CD4-positive, alpha-beta memory T cell (primary cell): Measurements from ENCODE around the gene CD163L1. TPM values are rescaled to one million over a fixed set of nuclear protein-coding genes. Genes with fewer than 3 reads are reported as not detected.

ENCODE experiments used
- CTCF ChIA-PET: fragments of 350-600 bp; sonication (Branson Sonifier 250); formaldehyde crosslinking; loops from one replicate; lab custom pipeline; 2021; ENCODE audit warnings: inconsistent platforms; ENCODE audit not compliant: partially characterized antibody; lab: Charles Lee
- POLR2A ChIA-PET: fragments of 350-600 bp; sonication (Branson Sonifier 250); formaldehyde crosslinking; loops from one replicate; lab custom pipeline; 2021; ENCODE audit not compliant: partially characterized antibody; lab: Charles Lee
- DNase-seq, 5 donors: peaks; one replicate each; pipeline versions ENCODE4 v3.0.0 to v3.0.0-alpha.2; 2020 to 2022; ENCODE audit warnings: mixed read lengths in 1 of 5
- H3K27ac ChIP-seq: one replicate; pipeline ENCODE4 v1.7.0; 2013; ENCODE audit warnings: low read depth, low read length
- H3K27me3 ChIP-seq: 2 replicates; pipeline ENCODE4 v1.7.0; 2013; ENCODE audit warnings: mild to moderate bottlenecking, low read length, moderate library complexity; ENCODE audit not compliant: insufficient read depth
- H3K36me3 ChIP-seq: 2 replicates; pipeline ENCODE4 v1.7.0; 2013; ENCODE audit warnings: mild to moderate bottlenecking, low read length, moderate library complexity; ENCODE audit not compliant: insufficient read depth
- H3K4me1 ChIP-seq: 2 replicates; pipeline ENCODE4 v1.7.0; 2013; ENCODE audit warnings: mild to moderate bottlenecking, low read length, moderate library complexity; ENCODE audit not compliant: insufficient read depth
- H3K4me3 ChIP-seq, 2 donors: one replicate each; pipeline ENCODE4 v1.7.0; 2013; ENCODE audit warnings: low read length in 2 of 2, mild to moderate bottlenecking in 1 of 2
- H3K9me3 ChIP-seq, 2 donors: one replicate each; pipeline ENCODE4 v1.7.0; 2013; ENCODE audit warnings: low read length in 2 of 2, control low read depth in 1 of 2; ENCODE audit not compliant: control insufficient read depth in 1 of 2
- H3K27ac Mint-ChIP-seq, 7 donors: one replicate each; pipeline ENCODE4 v1.8.0; 2020 to 2021; ENCODE audit warnings: mixed read lengths in 7 of 7, mild to moderate bottlenecking in 6 of 7, inconsistent platforms in 3 of 7, moderate library complexity in 3 of 7
- H3K27me3 Mint-ChIP-seq, 2 donors: one replicate each; pipeline ENCODE4 v1.8.0; 2020 to 2021; ENCODE audit warnings: mixed read lengths in 2 of 2
- H3K36me3 Mint-ChIP-seq, 2 donors: one replicate each; pipeline ENCODE4 v1.8.0; 2020 to 2021; ENCODE audit warnings: mixed read lengths in 2 of 2, inconsistent platforms in 1 of 2, mild to moderate bottlenecking in 1 of 2
- H3K4me1 Mint-ChIP-seq, 4 donors: one replicate each; pipeline ENCODE4 v1.8.0; 2020 to 2021; ENCODE audit warnings: mixed read lengths in 4 of 4, mild to moderate bottlenecking in 1 of 4
- H3K4me3 Mint-ChIP-seq, 8 donors: one replicate each; pipeline ENCODE4 v1.8.0; 2020 to 2021; ENCODE audit warnings: mixed read lengths in 8 of 8, mild to moderate bottlenecking in 7 of 8, moderate library complexity in 6 of 8, inconsistent platforms in 3 of 8
- H3K9me3 Mint-ChIP-seq, 8 donors: one replicate each; pipeline ENCODE4 v1.8.0; 2020 to 2021; ENCODE audit warnings: mixed read lengths in 8 of 8, mild to moderate bottlenecking in 5 of 8, inconsistent platforms in 3 of 8, moderate library complexity in 1 of 8
- intact Hi-C: fragments of 100-400 bp; cut with micrococcal nuclease; formaldehyde crosslinking; loops from one replicate; pipeline ENCODE4 v1.15.1; 2023
- polyA plus RNA-seq, 2 donors: library from polyadenylated mRNA; unstranded; fragments of 300-500 nt; fragmentation: Illumina TruSeq; gene quantifications; one replicate each; pipeline ENCODE4 v1.2.3, GENCODE V29; 2021
- total RNA-seq, 2 experiments: library from RNA; stranded (reverse); gene quantifications; one replicate each; pipeline ENCODE4 v1.2.3, GENCODE V29; 2021

CD163L1 gene
- total and polyA plus RNA-seq, 4 experiments from 2014 or later = 0.69 to 1.1 TPM; not detected in 2

- POLR2A ChIA-PET = no interaction called here
- intact Hi-C loops = no loop called here
- H3K36me3 ChIP-seq = no peaks in the 10 kb centered on the region
- no peak overlapping the region for H3K4me3 ChIP-seq
- no peak overlapping the region for H3K27ac ChIP-seq
- H3K9me3 Mint-ChIP-seq = peaks cover 0 to 3% (median 0%) of the 10 kb centered on the region in 8 donors
- H3K9me3 ChIP-seq = no peaks in the 10 kb centered on the region
- peaks cover 6 to 14% of the 10 kb centered on the region in 2 donors for H3K27me3 Mint-ChIP-seq
- no peak overlapping the region for H3K27ac Mint-ChIP-seq
- H3K4me1 Mint-ChIP-seq = peaks cover 0 to 2% (median 0%) of the 10 kb centered on the region in 4 donors
- CTCF ChIA-PET = no interaction called here
- H3K4me3 Mint-ChIP-seq = no peak overlapping the region
- no peaks in the 10 kb centered on the region for H3K36me3 Mint-ChIP-seq
- no peaks in the 10 kb centered on the region for H3K4me1 ChIP-seq
- no peaks in the 10 kb centered on the region for H3K27me3 ChIP-seq
- DNase-seq = no peak
Observed at GRCh38 chr12:7376196-7376595, 67.8 kb downstream of the CD163L1 start.

- Mint-ChIP-seq H3K4me1 (peaks cover 0 to 2% (median 0%) of the 10 kb centered on the region in 4 donors), H3K9me3 (peaks cover 0 to 4% (median 3%) of the 10 kb centered on the region in 8 donors), H3K27me3 (peaks cover 2 to 14% of the 10 kb centered on the region in 2 donors), H3K27ac (peak overlapping the region in 1 of 7 donors; percentile 38), H3K36me3 (no peaks in the 10 kb centered on the region), H3K4me3 (no peak overlapping the region)
- no peaks in the 10 kb centered on the region for H3K27me3 ChIP-seq
- no peak for DNase-seq
- no peaks in the 10 kb centered on the region for H3K36me3 ChIP-seq
- no peaks in the 10 kb centered on the region for H3K4me1 ChIP-seq
- H3K27ac ChIP-seq = no peak overlapping the region
- intact Hi-C loops = no loop called here
- H3K4me3 ChIP-seq = no peak overlapping the region
- ChIA-PET POLR2A (no interaction called here), CTCF (no interaction called here)
- H3K9me3 ChIP-seq = no peaks in the 10 kb centered on the region
Observed at GRCh38 chr12:7375145-7375543, 68.8 kb downstream of the CD163L1 start.

- no peaks in the 10 kb centered on the region for H3K4me1 ChIP-seq
- Mint-ChIP-seq H3K27ac (no peak overlapping the region), H3K4me1 (peaks cover 0 to 2% (median 0%) of the 10 kb centered on the region in 4 donors), H3K36me3 (no peaks in the 10 kb centered on the region), H3K9me3 (peaks cover 0 to 6% (median 2%) of the 10 kb centered on the region in 8 donors), H3K27me3 (peaks cover 0 to 12% of the 10 kb centered on the region in 2 donors), H3K4me3 (no peak overlapping the region)
- no peak for DNase-seq
- no peaks in the 10 kb centered on the region for H3K27me3 ChIP-seq
- no peaks in the 10 kb centered on the region for H3K9me3 ChIP-seq
- ChIA-PET CTCF (no interaction called here), POLR2A (no interaction called here)
- H3K36me3 ChIP-seq = no peaks in the 10 kb centered on the region
- no peak overlapping the region for H3K4me3 ChIP-seq
- intact Hi-C loops = no loop called here
- no peak overlapping the region for H3K27ac ChIP-seq
Observed at GRCh38 chr12:7374423-7375144, 69.4 kb downstream of the CD163L1 start.

- ChIA-PET CTCF (interaction anchor here (0.6 kb wide), 1 partner anchor 91 kb away, joined by 3 read pairs; no protein-coding TSS in a partner anchor), POLR2A (no interaction called here)
- Histone ChIP-seq H3K27ac (no peak overlapping the region), H3K4me3 (no peak overlapping the region), H3K9me3 (no peaks in the 10 kb centered on the region), H3K36me3 (no peaks in the 10 kb centered on the region), H3K27me3 (no peaks in the 10 kb centered on the region), H3K4me1 (no peaks in the 10 kb centered on the region)
- DNase-seq = no peak
- H3K9me3 Mint-ChIP-seq = peaks cover 0 to 6% (median 1%) of the 10 kb centered on the region in 8 donors
- no peak overlapping the region for H3K4me3 Mint-ChIP-seq
- H3K27me3 Mint-ChIP-seq = peaks cover 0 to 6% of the 10 kb centered on the region in 2 donors
- H3K36me3 Mint-ChIP-seq = no peaks in the 10 kb centered on the region
- peaks cover 0 to 2% (median 0%) of the 10 kb centered on the region in 4 donors for H3K4me1 Mint-ChIP-seq
- no peak overlapping the region for H3K27ac Mint-ChIP-seq
- intact Hi-C loops = no loop called here
Observed at GRCh38 chr12:7373226-7373625, 70.7 kb downstream of the CD163L1 start.

GRCh38 chr12:7369274-7369729 is 74.7 kb downstream of the CD163L1 start:
- intact Hi-C loops = no loop called here
- H3K36me3 ChIP-seq = no peaks in the 10 kb centered on the region
- H3K4me1 ChIP-seq = no peaks in the 10 kb centered on the region
- H3K27ac Mint-ChIP-seq = peak overlapping the region in 1 of 7 donors; percentile 14
- no peak for DNase-seq
- H3K4me3 Mint-ChIP-seq = no peak overlapping the region
- no peak overlapping the region for H3K4me3 ChIP-seq
- no peaks in the 10 kb centered on the region for H3K4me1 Mint-ChIP-seq
- ChIA-PET CTCF (no interaction called here), POLR2A (no interaction called here)
- H3K27ac ChIP-seq = no peak overlapping the region
- H3K36me3 Mint-ChIP-seq = no peaks in the 10 kb centered on the region
- no peaks in the 10 kb centered on the region for H3K27me3 ChIP-seq
- H3K27me3 Mint-ChIP-seq = peaks cover 0 to 2% of the 10 kb centered on the region in 2 donors
- H3K9me3 ChIP-seq = no peaks in the 10 kb centered on the region
- H3K9me3 Mint-ChIP-seq = peaks cover 0 to 6% (median 1%) of the 10 kb centered on the region in 8 donors

- intact Hi-C loops = no loop called here
- H3K4me1 ChIP-seq = no peaks in the 10 kb centered on the region
- no peak for DNase-seq
- POLR2A ChIA-PET = no interaction called here
- H3K4me3 ChIP-seq = no peak overlapping the region
- Mint-ChIP-seq H3K4me3 (no peak overlapping the region), H3K36me3 (no peaks in the 10 kb centered on the region), H3K9me3 (no peaks in the 10 kb centered on the region), H3K4me1 (no peaks in the 10 kb centered on the region), H3K27me3 (peaks cover 2 to 3% of the 10 kb centered on the region in 2 donors), H3K27ac (no peak overlapping the region)
- no peak overlapping the region for H3K27ac ChIP-seq
- H3K36me3 ChIP-seq = no peaks in the 10 kb centered on the region
- no peaks in the 10 kb centered on the region for H3K9me3 ChIP-seq
- CTCF ChIA-PET = no interaction called here
- H3K27me3 ChIP-seq = no peaks in the 10 kb centered on the region
Observed at GRCh38 chr12:7362734-7363133, 81.2 kb downstream of the CD163L1 start.

- Mint-ChIP-seq H3K27me3 (peaks cover 2 to 5% of the 10 kb centered on the region in 2 donors), H3K9me3 (no peaks in the 10 kb centered on the region), H3K36me3 (no peaks in the 10 kb centered on the region), H3K4me3 (no peak overlapping the region), H3K27ac (peak overlapping the region in 1 of 7 donors; percentile 11), H3K4me1 (no peaks in the 10 kb centered on the region)
- H3K27me3 ChIP-seq = no peaks in the 10 kb centered on the region
- no peak overlapping the region for H3K4me3 ChIP-seq
- H3K4me1 ChIP-seq = no peaks in the 10 kb centered on the region
- no peak for DNase-seq
- ChIA-PET CTCF (no interaction called here), POLR2A (no interaction called here)
- H3K9me3 ChIP-seq = no peaks in the 10 kb centered on the region
- intact Hi-C loops = no loop called here
- no peaks in the 10 kb centered on the region for H3K36me3 ChIP-seq
- no peak overlapping the region for H3K27ac ChIP-seq
Observed at GRCh38 chr12:7361265-7361664, 82.7 kb downstream of the CD163L1 start.
